HG03039 (cell line): ENCODE results near the gene ANKLE1.
A peak's percentile ranks its signal among the peaks of the same experiment; 100 is the strongest.
"Not testable (repeated sequence)": the region's sequence is repeated elsewhere in the genome, so short reads cannot be mapped to it uniquely, and the experiment has no call there.

ENCODE experiments used
- ATAC-seq: cut with Tn5 transposase; IDR thresholded peaks from one replicate; pipeline ENCODE4 v1.9.1; 2021; ENCODE audit warnings: mild to moderate bottlenecking, moderate library complexity; ENCODE audit not compliant: unreplicated experiment

The ANKLE1 gene

GRCh38 chr19:17279436-17279835 is 2.3 kb upstream of the ANKLE1 start:
- no peak for ATAC-seq

- ATAC-seq: peak; percentile 50
These were observed 906 bp downstream of the ANKLE1 start for GRCh38 chr19:17282488-17283125.

GRCh38 chr19:17283504-17283996 is 1.8 kb downstream of the ANKLE1 start:
- no peak for ATAC-seq

- ATAC-seq: no peak
These were observed 3.9 kb downstream of the ANKLE1 start for GRCh38 chr19:17285415-17286135.

- no peak for ATAC-seq
These were observed 4.6 kb downstream of the ANKLE1 start for GRCh38 chr19:17286263-17286662.

- ATAC-seq: no peak
These were observed 5.1 kb downstream of the ANKLE1 start for GRCh38 chr19:17286752-17287151.

GRCh38 chr19:17289489-17289888 is 7.8 kb downstream of the ANKLE1 start:
- ATAC-seq: no peak

GRCh38 chr19:17292301-17293074 is 10.8 kb downstream of the ANKLE1 start:
- ATAC-seq: peak; percentile 66

- ATAC-seq: no peak
These were observed 11.9 kb downstream of the ANKLE1 start for GRCh38 chr19:17293605-17294004.

- ATAC-seq: no peak
These were observed 12.6 kb downstream of the ANKLE1 start for GRCh38 chr19:17294051-17294891.

- ATAC-seq: not testable (repeated sequence)
These were observed 13.8 kb downstream of the ANKLE1 start for GRCh38 chr19:17295551-17295950.

GRCh38 chr19:17296273-17296672 is 14.6 kb downstream of the ANKLE1 start:
- ATAC-seq: no peak

GRCh38 chr19:17296976-17297375 is 15.3 kb downstream of the ANKLE1 start:
- ATAC-seq: no peak

- no peak for ATAC-seq
These were observed 19.4 kb downstream of the ANKLE1 start for GRCh38 chr19:17300992-17301619.

- no peak for ATAC-seq
These were observed 20.9 kb downstream of the ANKLE1 start for GRCh38 chr19:17302391-17303166.

GRCh38 chr19:17303167-17303939 is 21.7 kb downstream of the ANKLE1 start, which contains the start of gene ABHD8:
Gene ABHD8 (minus strand): TSS chr19:17303425. CDS start chr19:17301616, 1,809 bp downstream.
- peak; percentile 49 for ATAC-seq

GRCh38 chr19:17303940-17304267 is 22.2 kb downstream of the ANKLE1 start:
- no peak for ATAC-seq

- no peak for ATAC-seq
These were observed 22.9 kb downstream of the ANKLE1 start for GRCh38 chr19:17304386-17305215.
